Measurements from ENCODE around the gene DNAJC22. TPM values are rescaled to one million over a fixed set of nuclear protein-coding genes. Genes with fewer than 3 reads are reported as not detected.

DNAJC22 gene
- total and polyA plus RNA-seq, 7 donors, result under 0.01 to 12.8 (median 2.5) TPM; not detected in 1

DNA sequence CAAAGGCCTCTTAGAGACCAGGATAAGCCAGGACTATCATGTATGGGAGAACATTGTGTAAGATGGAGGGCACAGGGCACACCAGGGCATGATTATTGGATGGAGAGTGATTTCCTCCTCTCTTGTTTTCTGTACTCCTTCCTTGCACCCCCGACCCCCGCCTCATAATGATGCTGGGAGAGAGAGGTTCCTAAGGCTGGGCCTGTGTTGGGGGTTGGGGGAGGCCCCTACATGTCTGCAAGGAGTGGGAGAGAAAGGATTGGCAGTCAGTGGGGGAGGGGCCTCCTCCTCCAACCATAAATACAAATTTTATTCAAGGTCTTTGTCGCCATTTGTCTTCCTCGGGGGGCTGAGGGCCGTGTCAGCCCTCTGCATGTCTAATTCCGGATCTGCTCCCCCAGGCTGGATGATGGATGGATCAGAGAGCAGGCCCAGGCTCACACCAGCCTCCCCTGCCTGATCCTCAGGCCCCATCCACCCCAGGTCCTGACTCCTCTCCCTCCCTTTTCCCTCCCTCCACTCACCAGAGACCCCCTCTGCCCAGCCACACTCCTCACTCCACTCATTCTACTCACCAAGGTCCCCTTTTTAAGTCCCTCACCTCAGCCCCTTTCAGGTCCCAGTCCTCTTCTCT is 7.7 kb upstream of the DNAJC22 start:
- no peak for TF ChIP-seq POLR2A (IDR thresholded peaks at IDR 0.05)
- no peak for TF ChIP-seq EP300 (IDR thresholded peaks at IDR 0.05)
- TF ChIP-seq POLR2AphosphoS5 (IDR thresholded peaks at IDR 0.05), result no peak
- TF ChIP-seq, protein P1, sequence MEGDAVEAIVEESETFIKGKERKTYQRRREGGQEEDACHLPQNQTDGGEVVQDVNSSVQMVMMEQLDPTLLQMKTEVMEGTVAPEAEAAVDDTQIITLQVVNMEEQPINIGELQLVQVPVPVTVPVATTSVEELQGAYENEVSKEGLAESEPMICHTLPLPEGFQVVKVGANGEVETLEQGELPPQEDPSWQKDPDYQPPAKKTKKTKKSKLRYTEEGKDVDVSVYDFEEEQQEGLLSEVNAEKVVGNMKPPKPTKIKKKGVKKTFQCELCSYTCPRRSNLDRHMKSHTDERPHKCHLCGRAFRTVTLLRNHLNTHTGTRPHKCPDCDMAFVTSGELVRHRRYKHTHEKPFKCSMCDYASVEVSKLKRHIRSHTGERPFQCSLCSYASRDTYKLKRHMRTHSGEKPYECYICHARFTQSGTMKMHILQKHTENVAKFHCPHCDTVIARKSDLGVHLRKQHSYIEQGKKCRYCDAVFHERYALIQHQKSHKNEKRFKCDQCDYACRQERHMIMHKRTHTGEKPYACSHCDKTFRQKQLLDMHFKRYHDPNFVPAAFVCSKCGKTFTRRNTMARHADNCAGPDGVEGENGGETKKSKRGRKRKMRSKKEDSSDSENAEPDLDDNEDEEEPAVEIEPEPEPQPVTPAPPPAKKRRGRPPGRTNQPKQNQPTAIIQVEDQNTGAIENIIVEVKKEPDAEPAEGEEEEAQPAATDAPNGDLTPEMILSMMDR (IDR thresholded peaks at IDR 0.05), result no peak
- WGBS, 2 donors, result 36 to 71% methylated on average over 6 of the region's 6 CpGs

DNA sequence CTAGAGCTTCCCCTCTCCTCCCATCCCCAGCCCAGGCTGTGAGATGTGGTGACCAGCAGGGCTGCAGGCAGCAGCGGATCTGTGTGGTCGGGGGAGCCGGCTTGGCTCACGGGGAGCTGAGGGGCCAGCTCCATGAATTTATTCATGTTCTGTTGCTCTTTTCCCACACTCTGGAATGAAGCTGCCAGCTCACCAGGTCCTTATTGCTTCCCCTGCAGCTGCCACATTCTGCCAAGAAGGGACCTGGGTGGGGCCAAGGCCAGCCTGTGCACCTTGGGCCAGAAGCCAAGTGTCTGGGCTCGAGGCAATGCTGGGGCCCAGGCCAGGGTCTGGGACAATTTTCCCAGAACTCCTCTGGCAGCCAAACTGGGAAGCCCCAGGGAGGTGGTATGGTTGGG is 7.2 kb upstream of the DNAJC22 start:
- Histone ChIP-seq H3K27me3 (peaks cover 31 to 96% (median 68%) of the 10 kb centered on the region in 3 donors), H3K9me3 (no peaks in the 10 kb centered on the region), H3K27ac (no peak overlapping the region), H3K4me3 (no peak overlapping the region), H3K4me1 (peaks cover 0 to 33% (median 30%) of the 10 kb centered on the region in 4 donors), H3K36me3 (no peaks in the 10 kb centered on the region)
- intact Hi-C loops (cut with DNase I), result loop anchor here (5.0 kb wide), 1 partner anchor 52 kb away; no protein-coding TSS in a partner anchor
- WGBS, 2 donors, result 14 to 54% methylated on average over 5 of the region's 5 CpGs
- peak; percentile 59 for DNase-seq
- TF ChIP-seq, protein P1 (IDR thresholded peaks at IDR 0.05), result no peak
- TF ChIP-seq POLR2AphosphoS5 (IDR thresholded peaks at IDR 0.05) (no peak), POLR2A (IDR thresholded peaks at IDR 0.05) (no peak)

More for the DNA sequence above, 7.7 kb upstream of the DNAJC22 start:
- peaks cover 36 to 96% (median 68%) of the 10 kb centered on the region in 3 donors for H3K27me3 ChIP-seq
- H3K4me3 ChIP-seq, result no peak overlapping the region
- intact Hi-C loops (cut with DNase I), result loop anchor here (5.0 kb wide), 1 partner anchor 52 kb away; no protein-coding TSS in a partner anchor
- H3K4me1 ChIP-seq, result peaks cover 0 to 33% (median 30%) of the 10 kb centered on the region in 4 donors
- peak; percentile 34 for DNase-seq
- H3K9me3 ChIP-seq, result no peaks in the 10 kb centered on the region
- H3K27ac ChIP-seq, result no peak overlapping the region
- H3K36me3 ChIP-seq, result no peaks in the 10 kb centered on the region

DNA sequence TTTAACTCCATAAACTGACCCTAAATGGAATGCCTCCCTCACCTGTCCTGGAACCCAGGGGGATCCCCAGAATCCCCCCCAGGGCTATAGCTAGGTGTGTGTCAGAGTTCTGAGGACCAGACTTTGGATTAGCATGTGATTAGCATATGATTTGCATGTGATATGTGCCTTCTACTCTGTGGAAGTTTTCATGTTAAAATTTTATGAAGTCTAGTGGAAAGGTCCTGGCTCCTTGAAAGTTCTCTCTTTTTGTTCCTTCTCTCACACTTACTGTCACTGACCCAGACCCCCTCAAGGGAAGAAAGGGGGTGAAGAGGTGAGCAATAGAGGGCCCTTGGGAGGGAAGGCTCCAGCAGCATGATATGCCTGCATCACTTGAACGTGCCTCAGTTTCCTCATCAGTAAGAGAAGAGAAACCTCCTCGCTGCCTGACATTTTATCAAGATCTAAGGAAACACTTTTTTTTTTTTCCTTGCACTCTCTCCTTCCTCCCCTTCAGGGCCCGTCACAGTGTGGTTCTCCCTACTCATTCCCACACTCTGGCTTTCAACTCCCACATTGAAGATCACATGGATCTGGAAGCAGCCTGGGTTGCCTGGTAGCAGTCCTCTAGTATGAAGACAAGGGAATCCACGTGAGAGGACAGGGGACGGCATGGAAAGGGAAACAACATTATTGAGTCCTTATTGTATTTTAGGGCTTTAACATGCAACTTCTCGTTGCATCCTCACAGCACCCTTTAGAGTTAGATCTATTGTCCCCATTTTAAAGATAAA is 6.4 kb upstream of the DNAJC22 start:
- Histone ChIP-seq H3K36me3 (no peaks in the 10 kb centered on the region), H3K4me3 (no peak overlapping the region), H3K27ac (no peak overlapping the region), H3K4me1 (peaks cover 0 to 39% (median 36%) of the 10 kb centered on the region in 4 donors), H3K27me3 (peaks cover 33 to 96% (median 68%) of the 10 kb centered on the region in 3 donors), H3K9me3 (no peaks in the 10 kb centered on the region)
- WGBS, 2 donors, result 66 to 81% methylated on average over 6 of the region's 6 CpGs
- TF ChIP-seq EP300 (IDR thresholded peaks at IDR 0.05), result no peak
- TF ChIP-seq POLR2AphosphoS5 (IDR thresholded peaks at IDR 0.05), result no peak
- peak; percentile 11 for DNase-seq
- intact Hi-C loops (cut with DNase I), result no loop called here

DNA sequence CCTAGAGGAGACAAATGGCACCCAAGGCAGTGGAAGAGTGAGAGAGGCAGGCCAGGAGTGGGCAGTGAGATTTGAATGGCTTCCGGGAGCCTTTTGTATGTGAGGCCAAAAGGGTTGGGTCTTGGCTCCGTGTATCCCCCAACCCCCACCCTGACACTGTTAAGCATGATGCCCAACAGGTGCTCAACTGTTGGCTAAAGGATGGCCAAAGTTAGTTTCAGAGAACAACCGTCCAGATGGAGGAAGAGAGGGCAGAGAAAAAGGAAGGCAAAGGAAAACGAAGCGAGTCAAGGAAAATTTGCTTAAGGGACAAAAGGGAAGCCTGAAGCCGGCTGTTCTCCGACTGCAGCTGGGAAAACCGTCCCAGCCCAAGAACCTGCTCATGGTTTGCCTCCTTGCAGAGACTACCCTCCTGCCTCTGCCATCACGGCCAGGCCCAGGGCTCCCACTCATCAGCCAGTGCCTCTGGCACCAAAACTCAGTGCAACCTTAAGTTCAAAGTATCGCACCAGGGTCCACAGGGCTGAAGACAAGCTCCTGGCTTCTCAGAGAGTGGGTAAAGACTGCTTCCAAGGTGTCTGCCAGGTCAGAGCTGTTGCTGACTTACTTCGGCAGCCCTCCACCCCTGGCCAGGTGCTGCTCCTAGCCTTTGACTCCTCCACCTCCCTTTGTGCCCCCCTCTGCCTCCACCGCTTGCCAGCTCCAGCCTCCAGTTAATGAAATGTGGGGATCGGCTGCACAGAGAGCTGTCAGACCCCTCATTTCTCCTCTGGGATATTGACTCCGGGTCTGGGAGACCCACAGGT is 5.5 kb upstream of the DNAJC22 start:
- Histone ChIP-seq H3K9me3 (no peaks in the 10 kb centered on the region), H3K36me3 (no peaks in the 10 kb centered on the region), H3K4me3 (no peak overlapping the region), H3K4me1 (peaks cover 0 to 46% (median 45%) of the 10 kb centered on the region in 4 donors), H3K27ac (no peak overlapping the region), H3K27me3 (peaks cover 33 to 96% (median 68%) of the 10 kb centered on the region in 3 donors)
- WGBS, 2 donors, result 47 to 59% methylated on average over 14 of the region's 14 CpGs
- intact Hi-C loops (cut with DNase I), result no loop called here
- DNase-seq, result no peak
- TF ChIP-seq, protein P1 (IDR thresholded peaks at IDR 0.05), result no peak
- TF ChIP-seq POLR2AphosphoS5 (IDR thresholded peaks at IDR 0.05), result no peak
- TF ChIP-seq POLR2A (IDR thresholded peaks at IDR 0.05), result no peak
- no peak for TF ChIP-seq EP300 (IDR thresholded peaks at IDR 0.05)
